Measurements from ENCODE around the gene DUSP28.
"Not testable (repeated sequence)": the region's sequence is repeated elsewhere in the genome, so short reads cannot be mapped to it uniquely, and the experiment has no call there.

Gene DUSP28

DNA sequence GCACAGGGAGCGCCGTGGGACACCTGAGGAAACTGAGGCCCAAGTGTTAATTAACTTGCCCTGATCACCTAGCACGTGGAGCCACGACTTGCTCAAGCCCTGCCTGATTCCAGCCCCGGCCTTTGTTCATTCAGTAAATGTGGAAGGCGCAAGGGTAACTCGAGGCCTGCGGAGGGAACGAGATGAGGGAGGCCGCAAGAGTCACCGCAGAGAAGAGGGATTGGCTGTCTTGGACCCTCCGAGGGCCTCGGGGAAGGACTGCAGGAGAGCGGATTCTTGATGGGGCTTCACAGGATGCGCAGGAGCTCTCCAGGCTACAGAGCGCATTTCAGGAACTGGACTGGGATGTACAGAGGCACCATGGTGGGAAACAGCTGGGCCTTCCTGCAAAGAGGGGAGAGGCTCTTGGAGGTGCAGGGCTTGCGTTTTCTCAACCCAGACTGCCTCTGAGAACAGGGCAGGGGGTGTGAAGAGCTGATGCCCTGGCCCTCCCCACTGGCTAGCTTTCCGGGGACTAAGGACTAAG lies 1.9 kb upstream of the DUSP28 start:
- no peak overlapping the region for H3K27ac ChIP-seq
- no peak for DNase-seq (ENCODE audit: low read depth, low spot score)

DNA sequence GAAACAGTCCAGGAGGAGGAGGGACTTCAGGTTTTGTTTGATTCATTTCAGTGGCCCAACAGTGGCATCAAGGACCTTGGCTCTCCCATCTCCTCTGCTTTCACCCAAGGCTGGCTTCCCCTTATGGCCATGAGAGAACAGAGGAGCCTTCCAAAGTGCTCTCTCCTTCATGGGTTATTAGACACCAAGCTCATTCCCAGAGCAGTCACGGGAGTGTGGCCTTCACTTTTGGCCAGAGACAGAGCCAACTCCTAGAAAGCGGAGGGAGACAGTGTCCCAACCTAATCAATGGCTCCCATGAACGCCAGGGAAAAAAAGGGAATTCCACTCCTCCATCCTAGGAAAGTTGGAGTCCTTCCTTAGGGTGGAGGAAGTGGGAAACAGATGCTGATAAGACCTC lies 871 bp upstream of the DUSP28 start:
- no peak for DNase-seq (ENCODE audit: low read depth, low spot score)
- H3K27ac ChIP-seq: no peak overlapping the region

DNA sequence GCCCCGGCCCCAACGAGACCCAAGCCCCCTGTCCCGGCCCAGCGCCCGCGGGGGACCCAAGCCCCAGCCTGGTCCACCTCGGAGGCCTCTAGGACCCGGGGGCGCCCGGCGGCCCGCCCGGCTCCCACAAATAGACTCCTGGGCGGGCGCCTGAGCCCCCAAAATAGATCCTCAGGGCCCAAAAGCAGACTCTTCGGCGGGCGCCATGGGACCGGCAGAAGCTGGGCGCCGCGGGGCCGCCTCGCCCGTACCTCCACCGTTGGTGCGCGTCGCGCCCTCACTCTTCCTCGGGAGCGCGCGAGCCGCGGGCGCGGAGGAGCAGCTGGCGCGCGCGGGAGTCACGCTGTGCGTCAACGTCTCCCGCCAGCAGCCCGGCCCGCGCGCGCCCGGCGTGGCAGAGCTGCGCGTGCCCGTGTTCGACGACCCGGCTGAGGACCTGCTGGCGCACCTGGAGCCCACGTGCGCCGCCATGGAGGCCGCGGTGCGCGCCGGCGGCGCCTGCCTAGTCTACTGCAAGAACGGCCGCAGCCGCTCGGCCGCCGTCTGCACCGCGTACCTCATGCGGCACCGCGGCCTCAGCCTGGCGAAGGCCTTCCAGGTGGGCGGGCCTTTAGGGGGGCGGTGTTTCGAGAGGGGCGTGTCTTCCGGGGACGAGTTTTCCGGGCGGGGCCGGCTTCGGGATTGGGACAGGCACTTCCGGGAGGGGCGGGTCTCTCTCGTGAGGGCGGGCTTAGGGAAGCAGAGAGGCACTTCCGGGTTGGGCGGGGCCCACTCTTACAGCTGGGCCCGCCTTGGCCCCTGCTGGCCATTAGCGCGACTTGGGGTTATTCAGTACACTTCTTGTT lies 545 bp downstream of the DUSP28 start:
- DNase-seq (ENCODE audit: low read depth, low spot score): peak; percentile 91
- peak overlapping the region; percentile 97 for H3K27ac ChIP-seq

DNA sequence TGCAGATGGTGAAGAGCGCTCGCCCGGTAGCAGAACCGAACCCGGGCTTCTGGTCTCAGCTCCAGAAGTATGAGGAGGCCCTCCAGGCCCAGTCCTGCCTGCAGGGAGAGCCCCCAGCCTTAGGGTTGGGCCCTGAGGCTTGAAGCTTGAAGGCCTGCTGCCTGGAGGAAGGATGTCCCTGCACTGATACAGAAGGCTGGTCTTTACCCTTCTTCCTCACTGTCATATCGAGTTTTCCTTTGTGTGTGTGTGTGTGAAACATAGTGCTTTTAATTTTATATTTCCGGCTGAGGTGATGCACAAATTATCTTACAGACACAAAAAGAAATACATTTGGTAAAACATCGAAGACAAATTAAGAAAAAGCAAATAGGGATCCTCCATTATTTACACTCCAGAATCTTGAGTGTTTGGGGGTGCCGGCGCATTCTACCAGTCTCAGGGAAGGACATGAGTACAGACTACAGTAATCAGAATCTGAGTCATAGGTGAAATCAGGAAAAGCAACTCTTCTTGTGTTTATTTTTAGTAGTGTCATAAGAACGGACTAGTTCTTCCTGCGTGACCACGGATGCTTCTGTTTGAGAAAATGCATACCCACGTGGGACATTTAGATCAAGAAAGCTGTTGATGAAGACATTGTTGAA lies 1.3 kb downstream of the DUSP28 start:
- DNase-seq (ENCODE audit: low read depth, low spot score): peak; percentile 73
- H3K27ac ChIP-seq: peak overlapping the region; percentile 97

DNA sequence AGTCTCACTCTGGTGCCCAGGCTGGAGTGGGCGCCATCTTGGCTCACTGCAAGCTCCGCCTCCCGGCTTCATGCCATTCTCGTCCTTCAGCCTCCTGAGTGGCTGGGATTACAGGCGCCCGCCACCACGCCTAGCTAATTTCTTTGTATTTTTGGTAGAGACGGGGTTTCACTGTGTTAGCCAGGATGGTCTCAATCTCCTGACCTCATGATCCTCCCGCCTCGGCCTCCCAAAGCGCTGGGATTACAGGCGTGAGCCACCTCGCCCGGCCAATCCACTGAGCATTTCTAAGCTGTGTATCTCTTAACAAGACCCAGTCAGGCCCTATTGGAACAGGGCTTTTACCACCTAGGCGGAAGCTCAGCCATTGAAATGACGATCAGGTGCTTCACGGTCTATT lies 3.1 kb downstream of the DUSP28 start:
- DNase-seq (ENCODE audit: low read depth, low spot score); H3K27ac ChIP-seq: not testable (repeated sequence)

DNA sequence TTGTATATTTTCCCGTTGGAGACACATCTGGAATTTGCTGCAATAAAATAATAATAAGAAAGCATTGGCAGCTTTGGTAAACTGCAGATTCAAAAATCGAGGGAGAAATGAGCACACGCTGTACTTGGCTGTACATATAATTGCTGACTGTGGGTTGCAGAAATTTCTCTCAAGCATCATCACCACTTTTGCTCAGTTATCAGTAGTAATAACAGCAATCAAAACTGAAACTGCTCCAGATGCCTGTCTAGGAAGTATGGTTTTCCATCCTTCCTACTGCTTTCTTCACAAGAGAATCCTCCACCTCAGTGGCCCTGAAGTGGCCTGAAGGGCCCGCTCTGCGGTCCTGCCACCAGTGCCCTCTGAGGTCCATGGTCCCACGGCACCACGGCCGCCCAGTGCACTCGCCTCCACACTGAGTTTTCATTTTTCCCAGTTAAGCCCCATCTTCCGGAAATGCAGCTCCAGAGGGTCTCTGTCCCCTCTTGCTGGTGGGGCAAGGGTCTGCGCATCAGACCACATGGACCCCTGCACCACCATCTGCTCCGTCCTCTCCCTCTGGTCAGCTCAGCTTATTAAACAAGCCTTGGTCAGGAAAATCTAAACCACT lies 3.9 kb downstream of the DUSP28 start:
- no peak for DNase-seq (ENCODE audit: low read depth, low spot score)
- H3K27ac ChIP-seq: no peak overlapping the region

DNA sequence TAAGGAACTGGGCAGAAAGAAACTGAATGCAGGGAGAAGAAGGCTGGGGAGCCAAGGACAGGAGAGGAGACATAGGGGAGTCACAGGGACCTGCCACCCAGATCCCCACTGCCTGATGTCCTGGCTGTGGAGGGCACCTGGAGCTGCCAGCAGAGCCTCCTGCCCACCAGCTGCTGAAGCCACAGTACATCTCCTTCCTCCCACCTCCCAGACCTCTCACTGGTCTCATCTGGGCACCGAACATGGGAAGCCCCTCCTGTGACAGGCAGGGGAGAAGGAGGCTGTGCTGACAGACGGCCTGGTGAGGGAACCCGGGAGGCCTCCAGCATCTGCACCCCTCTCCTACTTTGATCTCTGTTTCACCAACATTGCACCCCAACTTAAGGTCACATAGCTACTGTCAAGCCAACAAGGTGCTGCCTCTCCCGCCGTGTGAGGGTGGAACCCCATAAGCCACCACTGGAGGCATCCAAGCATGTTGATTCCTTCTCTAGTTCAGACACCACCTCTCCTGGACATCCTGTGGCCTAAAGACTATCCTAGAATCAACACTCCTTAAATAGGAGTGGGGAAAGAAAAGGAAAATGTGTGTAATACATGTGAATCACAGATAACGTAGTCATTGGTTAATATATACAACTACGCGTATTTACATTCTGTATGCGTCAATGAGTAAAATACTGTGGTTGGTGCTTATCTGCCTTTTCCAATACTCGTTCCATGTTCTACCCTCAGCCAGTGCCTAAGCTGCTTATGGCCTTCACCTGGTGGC lies 4.6 kb downstream of the DUSP28 start:
- peak overlapping the region; percentile 91 for H3K27ac ChIP-seq
- DNase-seq (ENCODE audit: low read depth, low spot score): no peak

DNA sequence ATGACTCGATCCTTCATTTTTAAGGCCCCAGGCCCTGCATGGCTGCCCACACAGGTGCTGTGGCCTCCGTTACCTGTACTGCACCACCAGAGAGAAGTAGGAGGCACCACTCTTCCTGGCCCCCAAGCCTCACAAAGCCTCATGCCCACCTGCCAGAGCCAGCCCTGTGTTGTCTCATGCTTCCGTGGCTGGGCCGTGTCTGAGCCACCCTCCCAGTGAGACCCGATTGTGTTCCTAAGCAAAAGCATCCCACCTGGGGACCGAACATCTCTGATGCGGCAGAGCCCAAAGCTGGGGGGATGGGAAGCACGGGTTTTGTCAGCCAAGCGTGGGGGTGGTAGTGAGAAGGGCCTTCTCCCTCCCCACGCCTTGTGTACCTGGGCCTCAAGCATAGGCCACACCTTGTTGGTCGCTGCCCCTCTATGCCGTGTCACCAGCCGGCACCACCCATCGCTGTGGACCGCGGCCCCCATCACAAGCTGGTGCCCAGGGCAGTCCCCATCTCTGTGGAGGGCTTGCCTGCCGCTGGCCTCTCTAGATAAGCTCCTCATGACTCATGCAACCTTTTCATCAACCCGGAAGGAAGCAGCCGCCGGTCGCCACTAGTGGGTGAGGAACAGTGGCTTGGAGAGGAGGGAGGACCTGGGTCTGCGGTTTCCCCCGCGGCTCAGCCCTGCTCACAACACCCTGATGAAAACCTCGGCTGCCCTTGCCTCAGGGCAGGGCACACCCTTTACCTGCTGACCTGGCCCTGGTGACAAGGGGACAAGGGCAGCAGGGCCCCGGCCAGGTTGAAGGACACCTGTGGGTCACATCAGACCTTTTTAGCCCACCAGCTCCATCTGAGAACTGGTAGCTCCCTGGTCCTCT lies 5.4 kb downstream of the DUSP28 start:
- peak overlapping the region; percentile 91 for H3K27ac ChIP-seq
- DNase-seq (ENCODE audit: low read depth, low spot score): no peak

DNA sequence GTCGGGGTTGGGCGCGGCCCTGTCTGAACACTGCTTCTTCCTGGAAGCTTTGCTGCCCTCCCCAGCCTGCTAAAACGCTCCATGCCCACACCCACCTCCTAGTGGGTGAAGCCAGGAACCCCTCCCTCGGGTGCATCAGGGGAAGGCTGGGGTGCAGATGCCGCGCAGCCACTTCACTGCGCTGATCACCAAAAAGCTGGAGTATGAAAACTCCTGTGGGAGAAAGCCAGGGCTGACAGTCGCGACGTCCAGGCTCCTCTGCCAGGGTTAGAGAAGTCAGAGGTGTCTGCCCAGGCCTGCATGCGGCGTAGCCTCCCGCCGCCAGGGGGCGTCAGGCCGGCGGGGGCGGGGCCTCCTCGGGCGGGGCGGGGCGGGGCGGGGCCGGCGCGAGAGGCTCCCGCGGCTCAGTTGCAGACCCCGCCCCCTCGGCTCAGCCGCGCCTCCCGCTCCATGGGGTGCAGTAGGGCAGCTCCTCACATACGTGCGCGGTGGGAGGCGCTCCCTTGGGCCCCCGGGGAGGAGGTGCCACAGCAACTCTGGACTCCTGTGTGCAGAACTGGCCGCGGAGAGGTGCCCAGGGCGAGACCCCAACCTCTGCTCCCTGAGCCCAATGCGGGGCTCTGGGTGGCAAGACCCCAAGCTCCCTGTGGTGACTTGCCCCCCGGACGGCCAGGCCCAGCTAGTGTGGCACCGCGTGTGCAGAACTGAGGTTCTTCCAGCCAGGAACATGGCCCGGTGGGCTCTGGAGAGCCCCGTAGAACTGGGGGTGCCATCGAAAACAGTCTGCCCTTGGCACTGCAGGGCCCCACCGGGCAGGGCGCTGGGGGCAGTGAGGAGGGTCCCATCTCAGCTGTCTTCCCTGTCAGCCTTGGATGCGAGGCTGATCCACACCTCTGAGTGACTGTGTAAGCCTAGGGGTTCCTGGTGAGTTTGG lies 6.3 kb downstream of the DUSP28 start:
- H3K27ac ChIP-seq: peak overlapping the region; percentile 91
- no peak for DNase-seq (ENCODE audit: low read depth, low spot score)

DNA sequence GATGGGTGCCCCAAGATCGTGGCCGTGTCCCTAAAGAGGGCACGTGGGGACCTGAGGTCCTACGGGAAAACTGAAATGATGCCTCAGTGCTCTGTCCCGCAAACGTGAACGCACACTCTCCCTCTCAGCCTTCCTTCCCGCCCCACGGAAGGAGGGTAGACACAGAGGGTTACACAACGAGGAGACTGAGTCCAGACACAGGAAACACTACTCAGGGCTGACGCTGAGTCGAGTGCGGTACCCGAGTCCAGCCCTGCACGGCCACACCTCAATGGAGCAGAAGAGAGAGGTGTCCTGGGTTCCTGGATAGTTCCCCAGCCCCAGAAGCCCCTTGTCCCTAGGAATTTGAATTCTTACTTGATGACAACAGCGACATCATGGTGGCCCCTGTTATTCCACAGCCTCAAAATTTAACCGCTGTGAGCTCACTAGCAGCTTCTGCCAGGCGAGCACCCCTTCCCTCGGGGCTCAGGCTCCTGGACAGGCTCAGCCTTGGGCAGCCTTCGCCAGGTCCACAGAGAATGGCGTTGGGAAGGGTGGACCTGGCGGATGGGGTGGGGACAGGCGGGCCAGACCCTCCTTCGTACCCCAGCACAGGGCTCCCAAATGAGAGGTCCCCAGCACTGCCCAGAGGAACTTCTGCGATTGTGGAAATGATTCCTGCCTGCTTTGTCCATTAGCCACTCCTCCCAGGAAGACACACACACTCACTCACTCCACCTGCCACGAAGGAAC lies 7.1 kb downstream of the DUSP28 start:
- no peak for DNase-seq (ENCODE audit: low read depth, low spot score)
- peak overlapping the region; percentile 91 for H3K27ac ChIP-seq

DNA sequence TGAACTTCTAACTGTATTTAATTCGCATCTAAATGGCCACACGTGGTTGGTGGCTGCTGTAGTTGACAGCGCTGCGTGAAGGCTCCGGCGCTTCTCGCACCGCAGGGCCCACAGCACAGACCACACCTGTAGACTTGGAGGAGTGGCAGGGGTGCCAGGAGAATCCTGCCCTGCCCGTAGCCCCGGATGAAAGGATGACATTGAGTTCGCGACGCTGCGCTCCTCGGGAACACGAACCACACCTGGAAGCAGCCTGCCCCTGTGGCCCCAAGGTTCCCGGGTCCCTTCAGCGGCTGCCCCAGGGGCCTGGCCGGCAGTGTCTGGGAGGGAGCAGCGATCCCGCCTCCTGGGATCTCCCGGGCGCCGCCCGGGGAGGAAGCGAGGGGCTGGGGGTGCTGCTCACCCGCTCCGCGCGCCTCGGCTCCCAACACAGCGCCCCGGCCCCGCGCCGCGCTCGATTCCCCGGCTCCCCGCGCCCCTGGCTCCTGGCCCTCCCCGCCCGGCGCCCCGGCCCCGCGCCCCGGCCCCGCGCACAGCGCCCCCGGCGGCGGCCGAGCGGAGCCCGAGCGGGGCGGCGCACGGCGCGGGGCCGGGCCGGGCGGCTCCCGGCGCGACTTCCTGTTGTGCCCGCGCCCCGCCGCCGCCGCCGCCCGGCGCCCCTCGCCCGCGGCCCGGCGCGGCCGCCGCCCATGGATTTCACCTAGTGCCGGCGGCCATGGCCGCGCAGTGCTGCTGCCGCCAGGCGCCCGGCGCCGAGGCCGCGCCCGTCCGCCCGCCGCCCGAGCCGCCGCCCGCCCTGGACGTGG lies 7.9 kb downstream of the DUSP28 start, which contains the start of gene RNPEPL1:
TSS of gene RNPEPL1 (plus strand) at position 613 of the 806 bp plus-strand sequence. CDS start at position 716, 103 bp downstream.
- H3K27ac ChIP-seq: peak within 1 kb of the TSS; percentile 91
- no peak for DNase-seq (ENCODE audit: low read depth, low spot score)

DNA sequence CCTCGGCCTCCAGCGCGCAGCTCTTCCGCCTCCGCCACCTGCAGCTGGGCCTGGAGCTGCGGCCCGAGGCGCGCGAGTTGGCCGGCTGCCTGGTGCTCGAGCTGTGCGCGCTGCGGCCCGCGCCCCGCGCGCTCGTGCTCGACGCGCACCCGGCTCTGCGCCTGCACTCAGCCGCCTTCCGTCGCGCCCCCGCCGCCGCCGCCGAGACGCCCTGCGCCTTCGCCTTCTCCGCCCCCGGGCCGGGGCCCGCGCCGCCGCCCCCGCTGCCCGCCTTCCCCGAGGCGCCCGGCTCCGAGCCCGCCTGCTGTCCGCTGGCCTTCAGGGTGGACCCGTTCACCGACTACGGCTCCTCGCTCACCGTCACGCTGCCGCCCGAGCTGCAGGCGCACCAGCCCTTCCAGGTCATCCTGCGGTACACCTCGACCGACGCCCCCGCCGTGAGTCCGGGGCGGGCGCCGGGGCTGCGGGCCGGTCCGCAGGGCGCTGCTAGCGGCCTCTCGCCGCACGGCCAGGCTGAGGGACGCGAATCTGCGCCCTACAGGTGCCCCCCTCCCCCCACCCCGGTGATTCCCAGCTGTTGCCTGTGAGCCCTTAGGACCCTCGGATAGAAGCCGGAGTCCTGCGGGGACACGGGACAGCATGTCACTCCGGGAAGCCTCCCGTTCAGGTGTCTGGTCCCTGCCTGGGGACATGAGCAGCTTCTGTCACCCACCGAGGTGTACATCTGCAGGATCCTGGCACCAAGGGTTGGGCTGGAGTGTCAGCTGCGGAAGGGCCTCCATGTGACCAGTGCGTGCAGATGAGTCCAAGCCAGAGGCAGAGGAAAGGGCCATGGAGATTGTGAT lies 8.7 kb downstream of the DUSP28 start:
- H3K27ac ChIP-seq: peak overlapping the region; percentile 91

DNA sequence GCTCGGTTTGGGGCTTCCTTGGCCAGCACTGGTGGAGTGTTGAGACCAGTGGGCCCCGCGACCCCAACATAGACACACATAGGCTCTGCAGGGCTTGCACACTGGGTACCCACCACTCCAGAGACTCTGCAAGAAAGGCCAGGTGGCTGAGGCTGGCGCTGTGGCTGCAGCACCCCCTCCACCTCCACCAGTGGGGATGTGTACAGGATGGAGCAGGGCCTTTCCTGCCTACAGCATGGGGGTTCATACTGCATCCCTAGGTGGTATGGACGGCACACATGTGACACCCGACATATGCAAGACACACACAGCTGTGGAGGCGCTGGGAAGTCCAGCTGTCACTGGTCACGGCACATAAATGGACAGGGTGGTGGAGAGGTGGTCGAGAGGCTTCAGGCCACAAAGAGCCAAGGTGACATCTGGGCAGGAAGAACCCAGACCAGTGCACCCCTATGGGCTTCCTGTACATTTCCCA lies 9.4 kb downstream of the DUSP28 start:
- no peak overlapping the region for H3K27ac ChIP-seq
- no peak for DNase-seq (ENCODE audit: low read depth, low spot score)

More for the DNA sequence above, 8.7 kb downstream of the DUSP28 start:
- no peak for DNase-seq (ENCODE audit: low read depth, low spot score)

DNA sequence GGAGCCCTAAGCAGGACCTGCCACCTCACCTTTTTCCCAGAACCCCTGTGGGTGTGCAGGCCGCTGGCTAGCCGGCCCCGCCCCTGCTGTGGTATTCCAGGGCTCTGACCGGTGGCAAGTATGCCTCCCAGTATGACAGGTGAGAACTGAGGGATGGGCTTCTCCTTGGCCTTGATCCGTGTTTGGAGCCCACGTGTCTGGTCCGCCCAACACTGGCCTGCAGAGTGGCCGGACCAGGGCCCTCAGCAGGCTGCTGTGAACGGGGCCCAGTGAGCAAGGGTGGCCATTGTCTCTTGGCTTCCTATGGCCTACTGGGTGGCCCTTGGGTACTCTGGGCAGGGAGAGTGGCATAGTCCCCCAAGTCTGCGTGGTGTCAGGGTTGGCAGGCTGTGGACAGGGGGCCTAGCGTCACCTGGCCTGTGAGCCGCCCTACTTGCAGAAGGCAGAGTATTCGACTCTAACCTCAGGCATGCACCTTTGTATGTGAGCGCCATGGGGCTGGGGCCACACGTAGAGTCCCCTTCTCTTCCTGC lies 9.9 kb downstream of the DUSP28 start:
- H3K27ac ChIP-seq: no peak overlapping the region
- no peak for DNase-seq (ENCODE audit: low read depth, low spot score)

DNA sequence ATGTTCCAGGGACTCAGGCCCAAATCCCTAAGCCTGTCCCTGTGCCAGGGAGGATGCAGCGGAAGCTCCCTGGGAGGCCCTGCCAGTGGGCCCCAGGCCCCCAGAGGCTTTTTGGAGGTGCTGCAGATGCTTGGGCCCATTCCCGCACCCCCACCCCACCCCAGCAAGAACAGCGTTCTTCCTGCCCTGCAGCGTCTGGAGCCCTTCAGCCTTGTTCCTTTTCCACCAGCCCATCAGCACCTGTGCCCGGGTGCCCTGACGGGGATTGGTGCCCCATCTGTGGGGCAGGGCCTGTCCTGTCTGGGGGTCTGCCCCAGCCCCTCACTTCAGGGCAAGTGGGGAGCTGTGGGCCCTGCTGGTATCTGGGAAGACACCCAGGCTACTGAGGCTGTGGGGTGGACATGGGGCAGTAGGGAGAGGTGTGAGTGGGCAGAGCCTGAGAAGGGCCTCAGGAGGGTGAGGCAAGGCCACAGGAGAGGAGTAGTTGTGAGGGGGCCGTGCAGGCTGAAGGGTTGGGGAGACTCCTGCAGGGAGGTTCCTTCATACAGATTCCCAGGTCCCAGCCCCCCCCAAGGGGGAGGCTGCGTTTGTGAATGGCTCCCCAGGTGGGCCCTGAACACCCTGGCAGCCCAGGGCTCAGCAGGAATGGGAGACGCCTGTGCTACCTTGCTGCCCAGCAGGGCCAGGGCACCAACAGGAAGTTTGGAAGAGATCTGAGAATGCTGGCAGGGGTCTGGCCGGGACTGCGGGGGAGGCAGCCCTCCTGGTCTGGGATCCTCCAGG lies 10.6 kb downstream of the DUSP28 start:
- no peak overlapping the region for H3K27ac ChIP-seq

More for the DNA sequence above, 10.6 kb downstream of the DUSP28 start:
- no peak for DNase-seq (ENCODE audit: low read depth, low spot score)
